ENCODE results near the gene PLK3.
"Not testable (repeated sequence)": the region's sequence is repeated elsewhere in the genome, so short reads cannot be mapped to it uniquely, and the experiment has no call there.

Gene PLK3

GRCh38 chr1:44810101-44810761 is 10.1 kb downstream of the PLK3 start:
- DNase-seq, result no peak

- not testable (repeated sequence) for DNase-seq
Measured at GRCh38 chr1:44810762-44811105, 10.6 kb downstream of the PLK3 start.

GRCh38 chr1:44811234-44811633 is 11.1 kb downstream of the PLK3 start:
- DNase-seq, result no peak

- no peak for DNase-seq
Measured at GRCh38 chr1:44812822-44813543, 12.8 kb downstream of the PLK3 start.

- not testable (repeated sequence) for DNase-seq
Measured at GRCh38 chr1:44815926-44816325, 15.7 kb downstream of the PLK3 start.

GRCh38 chr1:44817307-44817706 is 17.1 kb downstream of the PLK3 start:
- no peak for DNase-seq

- no peak for DNase-seq
Measured at GRCh38 chr1:44817771-44818495, 17.8 kb downstream of the PLK3 start.

GRCh38 chr1:44819196-44819607 is 19.0 kb downstream of the PLK3 start:
- no peak for DNase-seq

GRCh38 chr1:44819608-44820327 is 19.6 kb downstream of the PLK3 start:
- DNase-seq, result peak in 1 of 2 experiments; percentile 46

- DNase-seq, result no peak
Measured at GRCh38 chr1:44820328-44821239, 20.4 kb downstream of the PLK3 start.

GRCh38 chr1:44821240-44821715 is 21.1 kb downstream of the PLK3 start:
- DNase-seq, result no peak

- DNase-seq, result no peak
Measured at GRCh38 chr1:44822131-44822701, 22.0 kb downstream of the PLK3 start.

GRCh38 chr1:44822981-44823451 is 22.8 kb downstream of the PLK3 start:
- DNase-seq, result no peak

- not testable (repeated sequence) for DNase-seq
Measured at GRCh38 chr1:44824392-44824791, 24.2 kb downstream of the PLK3 start.

GRCh38 chr1:44826375-44827196 is 26.4 kb downstream of the PLK3 start:
- DNase-seq, result no peak

- DNase-seq, result no peak
Measured at GRCh38 chr1:44827197-44828002, 27.2 kb downstream of the PLK3 start.

- no peak for DNase-seq
Measured at GRCh38 chr1:44828003-44828651, 27.9 kb downstream of the PLK3 start.

- no peak for DNase-seq
Measured at GRCh38 chr1:44828841-44829440, 28.8 kb downstream of the PLK3 start.

All from cerebellar nuclear complex (tissue), 1 donor.